22Rv1 (cell line): Measurements from ENCODE around the gene IFT74.

Source experiments
- H3K27ac ChIP-seq: fragments of 450-650 bp; 2 replicates; pipeline ENCODE4 v1.5.1; 2017
- CTCF ChIP-seq: fragments of 450-650 bp; IDR thresholded peaks from 2 replicates; pipeline ENCODE4 v1.5.1; 2017; ENCODE audit warnings: mild to moderate bottlenecking
- ZFX ChIP-seq: fragments of 450-650 bp; IDR thresholded peaks from 2 replicates; pipeline ENCODE4 v1.6.1; 2017; ENCODE audit warnings: antibody characterized with exemption, borderline replicate concordance

IFT74 gene

GRCh38 chr9:26950521-26950920 lies 5.7 kb upstream of the IFT74 start:
- TF ChIP-seq ZFX (no peak), CTCF (no peak)
- H3K27ac ChIP-seq = no peak overlapping the region

- H3K27ac ChIP-seq = no peak overlapping the region
- no peak for TF ChIP-seq CTCF
- no peak for TF ChIP-seq ZFX
These were observed 4.4 kb upstream of the IFT74 start for GRCh38 chr9:26951794-26952193.

GRCh38 chr9:26954050-26954508 lies 2.1 kb upstream of the IFT74 start:
- TF ChIP-seq CTCF (no peak), ZFX (no peak)
- no peak overlapping the region for H3K27ac ChIP-seq

GRCh38 chr9:26955222-26955903 lies 849 bp upstream of the IFT74 start:
- TF ChIP-seq ZFX (no peak), CTCF (no peak)
- H3K27ac ChIP-seq = peak overlapping the region; percentile 85

GRCh38 chr9:26956860-26957233 lies 635 bp downstream of the IFT74 start:
- peak overlapping the region; percentile 85 for H3K27ac ChIP-seq
- TF ChIP-seq ZFX = no peak
- no peak for TF ChIP-seq CTCF

- TF ChIP-seq CTCF (no peak), ZFX (no peak)
- no peak overlapping the region for H3K27ac ChIP-seq
These were observed 15.5 kb downstream of the IFT74 start for GRCh38 chr9:26971721-26972120.

- TF ChIP-seq ZFX = no peak
- no peak for TF ChIP-seq CTCF
- H3K27ac ChIP-seq = no peak overlapping the region
These were observed 17.8 kb downstream of the IFT74 start for GRCh38 chr9:26973989-26974388.
